Rectal smooth muscle tissue (tissue), 1 donor: ENCODE results near the gene SLC6A18.

Experiments
- H3K27ac ChIP-seq: one replicate; pipeline ENCODE4 v1.7.0; 2013; ENCODE audit warnings: low read depth, low read length, inconsistent platforms
- H3K27me3 ChIP-seq: one replicate; pipeline ENCODE4 v1.7.0; 2013; ENCODE audit warnings: low read length; ENCODE audit not compliant: control insufficient read depth, insufficient read depth
- H3K36me3 ChIP-seq: one replicate; pipeline ENCODE4 v1.7.0; 2013; ENCODE audit warnings: low read length; ENCODE audit not compliant: control insufficient read depth, insufficient read depth
- H3K4me1 ChIP-seq: one replicate; pipeline ENCODE4 v1.7.0; 2013; ENCODE audit warnings: low read length; ENCODE audit not compliant: control insufficient read depth, insufficient read depth
- H3K4me3 ChIP-seq: one replicate; pipeline ENCODE4 v1.7.0; 2013; ENCODE audit warnings: low read length
- H3K9ac ChIP-seq: one replicate; pipeline ENCODE4 v1.7.0; 2013; ENCODE audit warnings: low read length

SLC6A18 gene

DNA sequence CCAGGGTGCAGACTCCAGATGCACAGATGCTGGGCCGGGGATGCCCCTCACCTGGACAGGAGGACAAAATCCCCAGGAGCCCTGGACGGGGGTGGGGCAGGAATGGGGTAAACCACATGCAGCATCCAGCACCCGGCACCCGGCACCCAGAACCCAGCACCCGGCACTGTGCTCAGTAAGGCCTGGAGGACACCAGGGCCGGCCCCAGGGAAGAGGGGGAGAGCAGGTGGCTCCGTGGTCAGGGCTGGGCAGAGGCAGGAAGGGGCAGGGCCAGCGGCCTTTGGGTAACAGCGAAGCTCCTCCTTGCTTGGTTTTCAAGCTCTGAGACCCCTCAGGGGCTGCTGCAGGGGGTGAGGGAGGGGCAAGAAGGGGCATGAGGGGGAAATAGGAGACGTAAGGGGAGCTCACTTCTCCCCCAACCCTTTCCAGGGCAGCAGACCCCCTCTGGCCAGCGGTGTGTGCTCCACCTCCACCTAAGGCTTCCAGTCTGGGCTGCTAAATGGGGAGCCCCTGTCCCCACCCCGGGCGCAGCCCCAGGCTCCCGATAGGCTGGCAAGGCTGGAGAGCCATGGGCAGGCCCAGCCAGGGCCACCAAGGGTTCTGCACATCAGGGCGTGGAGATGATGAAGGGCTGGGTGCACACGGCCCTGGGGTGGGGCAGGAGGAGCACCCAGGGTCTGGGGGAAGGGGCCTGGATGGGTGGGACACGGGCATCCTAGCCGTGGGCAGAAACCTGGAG lies 41.6 kb upstream of the SLC6A18 start:
- Histone ChIP-seq H3K36me3 (no peaks in the 10 kb centered on the region), H3K27ac (no peak overlapping the region), H3K9ac (no peak overlapping the region), H3K4me1 (no peaks in the 10 kb centered on the region), H3K4me3 (no peak overlapping the region), H3K27me3 (peaks cover 6% of the 10 kb centered on the region)

DNA sequence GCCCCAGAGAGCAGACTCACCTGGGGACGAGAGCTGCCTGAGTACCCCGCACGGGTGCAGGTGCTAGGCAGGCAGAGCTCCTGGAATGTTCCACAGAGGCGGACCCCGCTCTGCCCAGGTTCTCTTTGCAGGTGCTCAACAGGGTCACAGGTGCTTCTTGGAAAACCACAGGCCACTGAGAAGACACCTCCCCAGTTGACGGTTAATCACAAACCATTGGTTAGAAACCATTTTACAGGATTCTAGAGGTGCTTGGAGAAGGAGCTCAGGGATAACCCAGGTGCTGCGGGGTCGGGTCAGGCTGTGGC lies 41.1 kb upstream of the SLC6A18 start:
- no peak overlapping the region for H3K27ac ChIP-seq
- peaks cover 6% of the 10 kb centered on the region for H3K27me3 ChIP-seq
- no peaks in the 10 kb centered on the region for H3K36me3 ChIP-seq
- H3K4me1 ChIP-seq, result no peaks in the 10 kb centered on the region
- no peak overlapping the region for H3K9ac ChIP-seq
- no peak overlapping the region for H3K4me3 ChIP-seq

DNA sequence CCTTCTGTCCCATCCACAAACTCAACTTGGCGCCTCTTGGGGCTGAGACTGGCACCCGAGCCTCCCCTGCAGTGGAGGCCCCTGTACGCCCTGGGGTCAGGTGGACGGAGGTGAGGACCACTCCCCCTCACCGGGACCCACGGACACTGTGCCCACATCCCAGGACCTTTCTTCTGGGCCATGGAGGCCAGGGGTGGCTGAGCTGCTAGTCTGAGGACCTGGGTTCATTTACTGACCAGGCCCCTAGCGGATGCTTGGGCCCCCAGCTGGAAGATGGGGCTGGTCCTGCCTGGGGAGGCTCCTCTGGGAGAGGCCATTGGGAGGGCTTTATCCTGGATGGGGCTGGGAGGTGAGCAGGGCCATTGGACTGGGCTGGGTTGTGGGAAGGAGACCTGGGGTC lies 40.7 kb upstream of the SLC6A18 start:
- Histone ChIP-seq H3K27me3 (peaks cover 6% of the 10 kb centered on the region), H3K27ac (no peak overlapping the region), H3K4me3 (no peak overlapping the region), H3K4me1 (no peaks in the 10 kb centered on the region), H3K36me3 (no peaks in the 10 kb centered on the region), H3K9ac (no peak overlapping the region)

DNA sequence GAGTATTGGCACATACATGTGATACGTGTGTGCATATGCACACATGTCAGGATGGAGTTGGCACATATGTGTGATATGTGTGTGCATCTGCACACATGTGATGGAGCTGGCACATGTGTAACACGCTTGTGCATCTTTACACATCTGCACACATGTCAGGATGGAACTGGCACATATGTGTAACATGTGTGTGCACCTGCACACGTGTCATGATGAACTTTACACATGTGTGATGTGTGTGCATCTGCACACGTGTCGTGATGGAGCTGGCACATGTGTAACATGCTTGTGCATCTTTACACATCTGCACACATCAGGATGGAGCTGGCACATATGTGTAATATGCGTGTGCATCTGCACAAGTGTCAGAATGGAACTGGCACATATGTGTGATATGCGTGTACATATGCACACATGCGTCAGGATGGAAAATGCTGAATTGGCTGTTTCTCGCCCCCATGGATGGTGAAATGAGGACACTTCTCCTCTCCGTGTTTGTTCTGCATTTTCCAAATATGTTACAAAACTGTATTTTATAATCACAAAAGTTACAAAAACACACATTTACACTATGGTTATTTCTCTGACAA lies 40.0 kb upstream of the SLC6A18 start:
- Histone ChIP-seq H3K4me3 (no peak overlapping the region), H3K27ac (no peak overlapping the region), H3K27me3 (peaks cover 7% of the 10 kb centered on the region), H3K9ac (no peak overlapping the region), H3K36me3 (no peaks in the 10 kb centered on the region), H3K4me1 (no peaks in the 10 kb centered on the region)

DNA sequence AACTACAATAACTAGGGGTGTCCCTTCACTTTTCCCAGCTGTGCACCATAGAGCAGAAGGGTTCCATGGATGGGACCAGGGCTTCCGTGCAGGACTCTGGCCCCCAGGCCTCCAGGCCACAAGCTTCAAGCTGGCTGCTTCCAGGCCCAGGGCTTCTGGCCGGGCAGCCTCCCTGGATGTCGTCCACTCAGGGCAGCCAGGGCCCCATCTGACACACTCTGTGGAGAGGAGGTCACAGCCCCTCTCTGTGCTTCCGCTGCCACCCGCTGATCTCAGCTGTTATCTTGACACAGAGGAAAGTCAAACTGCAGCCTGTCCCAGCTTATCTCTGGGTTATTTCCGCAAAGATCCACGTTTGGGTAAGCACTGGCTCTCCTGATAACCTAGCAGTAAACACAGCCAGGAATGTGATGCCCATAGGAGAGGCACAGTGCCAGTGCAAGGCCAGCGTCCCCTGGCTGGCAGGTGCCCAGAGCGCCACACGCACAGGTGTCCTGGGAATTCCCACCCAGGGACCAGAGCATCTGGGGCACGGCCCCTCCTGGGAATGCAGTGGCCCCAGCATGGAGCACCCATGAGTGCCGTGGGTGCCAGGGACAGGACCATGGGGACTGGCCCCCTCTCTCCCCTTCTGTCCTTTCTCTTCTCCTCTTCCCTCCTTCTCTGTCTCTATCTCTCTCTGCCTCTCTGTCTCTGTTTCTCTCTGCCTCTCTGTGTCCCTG lies 39.4 kb upstream of the SLC6A18 start:
- Histone ChIP-seq H3K4me1 (no peaks in the 10 kb centered on the region), H3K9ac (no peak overlapping the region), H3K27ac (no peak overlapping the region)

DNA sequence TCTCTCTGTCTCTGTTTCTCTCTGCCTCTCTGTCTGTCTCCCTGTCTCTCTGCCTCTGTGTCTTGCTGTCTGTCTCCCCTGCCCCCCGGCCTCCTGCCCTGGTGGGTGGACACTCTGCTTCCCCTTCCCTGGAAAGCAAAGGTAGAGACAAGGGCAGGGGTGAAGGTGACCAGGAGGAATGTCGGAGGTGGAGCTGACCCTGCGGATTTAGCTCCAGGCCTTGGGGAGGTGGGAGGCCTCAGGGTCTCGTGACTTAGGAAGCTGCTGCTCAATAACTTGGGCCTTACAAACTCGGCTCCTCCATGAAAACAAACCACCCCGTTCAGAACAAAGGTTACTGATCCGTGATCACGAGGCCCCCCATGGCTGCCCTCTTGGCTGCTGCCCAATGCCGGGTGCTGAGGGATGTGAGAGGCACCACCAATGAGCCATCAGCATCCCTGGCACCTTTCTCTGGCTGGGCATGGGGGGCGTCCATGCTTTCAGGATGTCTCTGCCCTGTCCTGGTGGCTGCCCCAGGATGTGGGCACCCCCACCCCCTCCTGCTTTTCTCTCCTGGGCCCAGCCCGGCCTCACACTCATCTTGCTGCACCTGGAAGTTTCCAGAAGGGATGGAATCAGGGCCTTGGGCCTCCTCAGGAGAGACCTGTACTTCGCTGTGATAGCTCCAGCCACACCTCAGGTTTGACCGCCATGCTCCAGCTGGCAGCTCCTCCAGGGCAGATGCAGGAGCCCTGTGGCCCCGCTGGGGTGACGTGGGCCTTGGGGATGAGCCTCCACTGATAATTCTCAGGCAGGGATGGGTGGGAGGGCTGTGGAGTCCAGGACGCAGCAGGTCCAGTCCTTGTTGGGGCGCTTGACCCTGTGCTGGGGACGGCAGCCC lies 38.6 kb upstream of the SLC6A18 start:
- Histone ChIP-seq H3K9ac (no peak overlapping the region), H3K36me3 (no peaks in the 10 kb centered on the region), H3K27ac (no peak overlapping the region), H3K27me3 (peaks cover 10% of the 10 kb centered on the region), H3K4me1 (no peaks in the 10 kb centered on the region), H3K4me3 (no peak overlapping the region)

More for the DNA sequence above, 39.4 kb upstream of the SLC6A18 start:
- H3K4me3 ChIP-seq, result no peak overlapping the region
- peaks cover 10% of the 10 kb centered on the region for H3K27me3 ChIP-seq
- no peaks in the 10 kb centered on the region for H3K36me3 ChIP-seq

DNA sequence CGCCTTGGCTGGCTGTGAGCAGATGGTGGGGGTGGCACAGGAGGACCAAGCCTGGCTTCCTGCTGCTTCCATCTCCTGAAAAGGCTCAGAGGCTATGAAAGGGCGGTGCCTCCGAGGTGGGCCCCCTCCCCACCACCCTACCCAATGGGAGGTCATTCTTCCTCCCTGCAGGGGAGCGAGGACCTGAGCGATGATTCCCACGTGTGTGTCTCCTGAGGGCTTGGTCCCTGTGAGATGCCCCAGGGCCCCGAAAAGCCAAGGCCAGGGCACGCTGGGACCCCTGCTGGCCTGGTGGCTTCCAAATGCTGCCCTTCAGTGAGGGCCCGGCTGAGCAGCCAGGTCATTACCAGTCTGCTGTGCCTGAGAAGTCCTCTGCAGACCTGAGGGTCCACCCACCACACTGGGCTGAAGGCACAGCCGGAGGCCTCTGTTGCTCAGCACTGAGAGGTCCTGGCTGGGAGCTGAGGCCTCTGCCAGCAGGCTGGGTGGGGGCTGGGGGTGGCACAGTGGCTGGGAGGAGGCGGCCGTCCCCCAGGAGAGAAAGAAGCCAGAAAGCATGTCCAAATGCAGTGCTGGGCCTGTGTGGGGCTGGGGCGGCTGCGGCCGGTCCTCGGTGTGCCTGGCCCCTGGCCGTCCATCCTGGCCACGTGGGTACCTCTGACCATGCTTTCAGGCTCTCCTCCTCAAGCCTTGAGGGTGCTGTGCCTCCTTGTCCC lies 37.8 kb upstream of the SLC6A18 start:
- Histone ChIP-seq H3K4me3 (no peak overlapping the region), H3K4me1 (no peaks in the 10 kb centered on the region), H3K27ac (no peak overlapping the region), H3K36me3 (no peaks in the 10 kb centered on the region), H3K27me3 (peaks cover 10% of the 10 kb centered on the region), H3K9ac (no peak overlapping the region)

DNA sequence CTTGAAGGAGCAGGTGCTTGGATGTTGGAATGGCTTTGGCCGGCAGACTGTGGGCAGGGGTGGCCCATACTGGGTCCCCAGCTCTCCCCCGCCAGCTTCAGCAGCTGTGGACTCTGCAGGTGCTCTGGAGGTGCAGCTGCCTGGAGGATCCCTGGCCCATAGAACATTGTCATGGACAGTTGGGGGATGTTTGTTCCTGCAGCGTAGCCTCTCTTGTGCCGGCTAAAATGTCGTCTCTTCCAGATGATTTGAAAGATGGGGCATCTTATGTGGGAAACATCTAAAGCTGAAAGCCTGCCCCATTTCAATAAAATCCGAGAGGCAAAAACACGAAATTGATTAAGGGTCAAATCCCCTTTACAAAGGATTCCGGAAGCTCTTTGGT lies 37.2 kb upstream of the SLC6A18 start:
- Histone ChIP-seq H3K27me3 (peaks cover 10% of the 10 kb centered on the region), H3K4me3 (no peak overlapping the region), H3K9ac (no peak overlapping the region)

DNA sequence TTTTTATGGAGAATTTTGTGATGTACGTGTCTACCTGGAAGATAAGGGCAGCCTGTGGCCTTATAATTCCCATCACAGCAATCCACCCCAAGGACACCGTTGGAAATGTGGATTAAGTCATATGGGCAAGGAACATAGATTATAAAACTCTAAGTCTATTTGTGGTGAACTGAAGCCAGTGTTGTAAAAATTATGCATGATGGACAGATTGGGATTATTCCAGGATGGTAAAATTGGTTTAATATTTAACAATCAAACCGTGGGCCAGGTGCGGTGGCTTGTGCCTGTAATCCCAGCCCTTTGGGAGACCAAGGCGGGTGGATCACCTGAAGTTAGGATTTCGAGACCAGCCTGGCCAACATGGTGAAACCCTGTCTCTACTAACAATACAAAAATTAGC lies 36.7 kb upstream of the SLC6A18 start:
- H3K4me3 ChIP-seq, result no peak overlapping the region
- no peak overlapping the region for H3K27ac ChIP-seq
- H3K27me3 ChIP-seq, result peaks cover 10% of the 10 kb centered on the region
- H3K4me1 ChIP-seq, result no peaks in the 10 kb centered on the region
- H3K36me3 ChIP-seq, result no peaks in the 10 kb centered on the region
- H3K9ac ChIP-seq, result no peak overlapping the region

More for the DNA sequence above, 37.2 kb upstream of the SLC6A18 start:
- Histone ChIP-seq H3K27ac (no peak overlapping the region), H3K4me1 (no peaks in the 10 kb centered on the region), H3K36me3 (no peaks in the 10 kb centered on the region)

DNA sequence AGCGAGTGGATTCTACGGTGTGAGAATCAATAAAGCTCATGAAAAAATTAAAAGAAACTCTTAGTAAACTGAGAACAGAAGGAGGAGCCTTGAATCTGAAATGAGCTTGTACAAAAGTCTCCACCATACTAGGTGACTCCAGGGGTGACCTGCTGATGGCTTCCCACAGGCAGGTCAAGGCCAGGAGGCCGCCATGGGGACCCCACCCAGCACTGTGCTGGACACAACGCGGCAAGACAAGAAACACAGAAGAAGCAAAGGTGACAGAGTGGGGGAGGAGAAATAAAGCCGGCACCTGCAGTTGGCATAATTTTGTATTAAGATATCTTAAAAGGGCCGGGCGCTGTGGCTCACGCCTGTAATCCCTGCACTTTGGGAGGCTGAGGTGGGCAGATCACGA lies 35.9 kb upstream of the SLC6A18 start:
- no peaks in the 10 kb centered on the region for H3K36me3 ChIP-seq
- peaks cover 10% of the 10 kb centered on the region for H3K27me3 ChIP-seq
- no peak overlapping the region for H3K9ac ChIP-seq
- no peaks in the 10 kb centered on the region for H3K4me1 ChIP-seq
- H3K4me3 ChIP-seq, result no peak overlapping the region
- no peak overlapping the region for H3K27ac ChIP-seq

DNA sequence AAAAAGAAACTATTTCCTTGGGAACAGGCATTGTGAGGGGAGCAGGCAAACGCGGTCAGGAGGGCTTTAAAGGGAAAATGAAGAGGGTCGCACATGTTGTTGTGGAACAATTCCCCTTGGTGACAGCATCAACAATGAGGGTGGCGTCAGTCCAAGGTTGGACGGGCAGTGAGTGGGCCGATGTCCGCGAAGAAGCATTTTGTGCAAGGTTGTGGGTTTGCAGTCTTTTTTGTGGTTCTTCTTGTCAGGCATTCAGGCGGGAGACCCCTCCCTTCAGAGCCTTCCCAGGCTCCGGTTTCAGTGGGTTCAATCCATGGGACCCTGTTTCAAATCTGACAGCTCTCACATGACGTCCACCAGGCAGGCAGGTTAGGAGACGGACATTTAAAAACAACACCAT lies 34.9 kb upstream of the SLC6A18 start:
- no peaks in the 10 kb centered on the region for H3K4me1 ChIP-seq
- H3K36me3 ChIP-seq, result no peaks in the 10 kb centered on the region
- no peak overlapping the region for H3K4me3 ChIP-seq
- no peak overlapping the region for H3K9ac ChIP-seq
- H3K27me3 ChIP-seq, result peaks cover 10% of the 10 kb centered on the region
- no peak overlapping the region for H3K27ac ChIP-seq

DNA sequence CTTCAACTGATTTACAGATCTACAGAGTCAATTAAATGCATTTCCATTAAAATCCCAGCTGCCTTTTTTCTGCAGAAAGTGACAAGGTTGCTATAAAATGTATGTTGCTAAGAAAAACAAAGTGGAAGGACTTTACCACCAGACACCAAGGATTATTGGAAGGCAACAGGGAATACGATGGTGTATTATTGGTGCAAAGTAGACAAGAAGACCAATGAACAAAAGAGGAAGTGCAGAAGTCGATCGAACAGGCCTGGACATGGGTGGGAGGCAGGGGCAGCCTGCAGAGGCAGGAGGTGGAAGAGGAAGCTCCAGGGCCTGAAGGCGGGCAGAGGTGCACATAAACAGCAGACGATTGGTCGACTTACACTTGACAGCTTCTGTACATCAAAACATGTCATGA lies 34.3 kb upstream of the SLC6A18 start:
- H3K4me1 ChIP-seq, result no peaks in the 10 kb centered on the region
- H3K27me3 ChIP-seq, result peaks cover 10% of the 10 kb centered on the region

More for the DNA sequence above, 34.3 kb upstream of the SLC6A18 start:
- H3K27ac ChIP-seq, result no peak overlapping the region
- no peak overlapping the region for H3K4me3 ChIP-seq
- H3K36me3 ChIP-seq, result no peaks in the 10 kb centered on the region
- H3K9ac ChIP-seq, result no peak overlapping the region
